Effector CD8-positive, alpha-beta T cell (primary cell): Measurements from ENCODE around the gene AP5B1.
"Not testable (repeated sequence)": the region's sequence is repeated elsewhere in the genome, so short reads cannot be mapped to it uniquely, and the experiment has no call there.

Experiments
- DNase-seq: peaks from one replicate; lab custom pipeline; 2025; lab: John Stamatoyannopoulos, UW

The AP5B1 gene

DNA sequence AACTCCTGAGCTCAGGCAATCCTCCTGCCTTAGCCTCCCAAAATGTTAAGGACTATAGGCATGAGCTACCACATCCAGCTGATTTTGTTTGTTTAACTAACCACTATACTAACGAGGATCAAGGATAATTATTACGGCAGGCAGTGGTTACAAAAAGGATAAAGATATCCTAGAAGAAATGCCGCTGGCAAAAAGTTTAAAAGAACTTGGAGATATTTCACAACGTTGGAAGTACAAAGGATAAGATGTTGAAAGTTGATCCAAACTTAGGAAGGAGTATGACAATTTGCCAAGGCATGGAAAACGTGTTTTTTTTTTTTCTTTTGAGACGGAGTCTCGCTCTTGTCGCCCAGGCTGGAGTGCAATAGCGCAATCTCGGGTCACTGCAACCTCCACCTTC, 13.4 kb downstream of the AP5B1 start:
- no peak for DNase-seq

DNA sequence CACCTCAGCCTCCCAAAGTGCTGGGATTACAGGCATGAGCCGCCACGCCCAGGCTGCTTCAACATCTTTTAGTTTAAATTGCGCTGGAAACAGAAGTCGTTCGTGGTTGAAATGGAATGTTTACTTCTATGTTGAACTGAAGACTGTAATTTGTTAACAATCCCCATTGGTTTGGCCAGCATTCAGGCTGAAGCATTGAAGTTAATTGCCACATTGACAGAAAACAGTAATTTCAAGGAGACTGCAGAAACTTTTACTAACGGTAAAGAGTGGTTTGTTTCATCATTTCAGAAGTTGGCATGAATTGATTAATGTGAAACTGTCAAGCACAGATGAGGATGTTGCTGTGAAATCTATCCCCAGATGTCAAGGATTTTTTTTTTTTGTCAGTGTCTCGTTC, 14.2 kb downstream of the AP5B1 start:
- no peak for DNase-seq

DNA sequence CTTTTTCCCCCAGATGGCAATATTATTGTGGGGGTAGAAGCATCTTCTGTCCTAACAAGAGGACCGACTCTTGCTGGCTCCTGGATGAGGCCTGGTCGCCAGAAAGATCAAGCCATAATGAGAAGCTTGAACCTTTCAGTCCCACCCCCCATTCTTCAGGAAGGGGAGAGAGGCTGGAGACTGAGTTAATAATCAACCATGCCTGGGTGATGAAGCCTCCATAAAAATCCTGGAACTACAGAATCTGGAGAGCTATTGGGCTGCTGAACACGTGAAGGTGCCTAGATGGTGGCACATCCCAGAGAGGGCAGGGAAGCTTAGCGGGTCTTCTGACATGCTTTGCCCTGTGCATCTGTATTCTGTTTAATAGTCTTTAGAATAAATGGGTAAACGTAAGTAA, 16.3 kb downstream of the AP5B1 start:
- no peak for DNase-seq

DNA sequence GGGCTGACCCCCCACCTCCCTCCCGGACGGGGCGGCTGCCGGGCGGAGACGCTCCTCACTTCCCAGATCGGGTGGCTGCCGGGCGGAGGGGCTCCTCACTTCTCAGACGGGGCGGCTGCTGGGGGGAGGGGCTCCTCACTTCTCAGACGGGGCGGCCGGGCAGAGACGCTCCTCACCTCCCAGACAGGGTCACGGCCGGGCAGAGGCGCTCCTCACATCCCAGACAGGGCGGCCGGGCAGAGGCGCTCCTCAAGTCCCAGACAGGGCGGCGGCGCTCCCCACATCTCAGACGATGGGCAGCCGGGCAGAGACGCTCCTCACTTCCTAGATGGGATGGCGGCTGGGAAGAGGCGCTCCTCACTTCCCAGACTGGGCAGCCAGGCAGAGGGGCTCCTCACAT, 18.0 kb downstream of the AP5B1 start:
- not testable (repeated sequence) for DNase-seq

DNA sequence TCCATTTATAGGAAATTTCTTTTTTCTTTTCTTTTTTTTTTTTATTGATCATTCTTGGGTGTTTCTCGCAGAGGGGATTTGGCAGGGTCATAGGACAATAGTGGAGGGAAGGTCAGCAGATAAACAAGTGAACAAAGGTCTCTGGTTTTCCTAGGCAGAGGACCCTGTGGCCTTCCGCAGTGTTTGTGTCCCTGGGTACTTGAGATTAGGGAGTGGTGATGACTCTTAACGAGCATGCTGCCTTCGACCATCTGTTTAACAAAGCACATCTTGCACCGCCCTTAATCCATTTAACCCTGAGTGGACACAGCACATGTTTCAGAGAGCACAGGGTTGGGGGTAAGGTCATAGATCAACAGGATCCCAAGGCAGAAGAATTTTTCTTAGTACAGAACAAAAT, 18.6 kb downstream of the AP5B1 start:
- DNase-seq, result not testable (repeated sequence)

DNA sequence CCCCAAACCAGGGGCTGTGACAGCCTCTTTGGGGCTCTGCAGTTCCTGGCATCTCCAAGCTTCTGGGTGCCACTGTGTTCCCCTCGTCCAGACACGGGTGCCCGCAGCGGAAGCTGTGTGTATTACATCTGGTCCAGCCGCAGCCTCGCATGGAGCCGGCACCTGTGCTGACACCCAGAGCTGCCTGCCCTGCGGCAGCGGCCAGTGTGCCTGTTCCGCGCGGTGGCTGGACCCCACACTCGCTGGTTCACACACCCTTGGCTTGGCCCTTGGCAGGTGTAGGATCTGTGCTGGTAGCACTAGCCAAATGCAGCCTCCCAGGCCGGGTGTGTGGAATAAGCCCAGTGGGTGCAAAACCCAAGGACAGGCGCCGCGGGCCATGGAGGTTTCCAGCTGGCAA, 35.7 kb downstream of the AP5B1 start:
- DNase-seq, result no peak

DNA sequence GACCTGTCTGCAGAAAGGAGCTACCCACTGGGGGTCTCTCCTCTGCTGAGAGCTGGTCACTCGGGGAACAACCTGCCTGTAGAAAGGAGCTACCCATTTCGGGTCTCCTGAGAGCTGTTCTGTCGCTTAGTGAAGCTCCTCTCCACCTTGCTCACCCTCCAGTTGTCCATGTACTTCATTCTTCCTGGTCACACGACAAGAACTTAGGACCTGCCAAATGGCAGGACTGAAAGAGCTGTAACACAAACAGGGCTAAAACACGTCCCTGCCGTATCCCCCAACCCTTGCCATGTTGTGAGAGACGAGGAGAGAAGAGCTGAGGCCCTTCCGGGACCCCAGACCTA, 36.1 kb downstream of the AP5B1 start:
- no peak for DNase-seq

DNA sequence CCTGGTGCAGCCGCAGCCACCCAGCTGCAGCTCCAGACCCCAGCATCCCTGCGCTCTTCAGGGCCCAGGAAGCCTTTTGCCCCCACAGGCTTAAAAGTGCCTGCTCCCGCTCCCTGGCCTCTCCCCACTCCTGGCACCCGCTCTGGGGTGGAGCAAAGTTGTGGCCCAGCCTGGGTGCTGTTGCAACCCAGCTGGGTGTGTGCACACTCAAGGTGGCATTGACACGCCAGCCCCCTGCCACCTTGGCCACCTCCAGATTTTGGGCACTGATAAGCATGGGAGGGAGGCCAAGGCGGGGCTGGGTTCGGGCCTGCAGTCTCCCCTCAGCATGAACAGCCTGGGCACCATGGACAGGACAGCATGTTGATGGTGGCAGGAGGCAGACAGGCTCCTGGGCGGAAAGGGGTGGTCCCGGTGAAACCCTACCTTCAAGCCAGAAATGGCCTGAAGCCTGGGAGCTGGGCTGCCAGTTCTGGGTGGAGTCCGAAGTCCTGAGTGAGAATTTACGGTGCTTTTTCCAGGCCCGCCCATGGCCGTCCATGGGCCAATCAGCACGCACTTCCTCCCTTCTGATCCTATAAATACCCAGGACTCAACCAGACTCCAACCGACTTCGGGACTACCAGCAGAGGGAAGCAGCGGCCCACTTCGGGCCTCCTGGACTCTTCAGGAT, 36.6 kb downstream of the AP5B1 start:
- no peak for DNase-seq

DNA sequence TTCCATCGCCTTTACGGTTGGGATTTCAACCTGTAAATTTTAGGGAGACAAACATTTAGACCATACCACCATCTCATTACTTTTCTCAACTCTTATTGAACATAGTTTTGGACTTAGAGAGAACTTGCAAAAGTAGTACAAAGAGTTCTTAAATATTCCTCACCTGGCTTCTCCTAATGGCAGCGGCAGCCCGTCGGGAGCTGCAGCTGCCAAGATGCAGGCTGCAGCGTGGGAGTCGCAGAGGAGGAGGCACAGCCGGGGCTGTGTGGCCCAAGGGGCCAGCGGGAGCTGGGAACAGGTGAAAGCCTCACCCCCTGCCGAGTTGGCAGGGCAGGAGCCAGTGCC, 37.1 kb downstream of the AP5B1 start:
- no peak for DNase-seq

DNA sequence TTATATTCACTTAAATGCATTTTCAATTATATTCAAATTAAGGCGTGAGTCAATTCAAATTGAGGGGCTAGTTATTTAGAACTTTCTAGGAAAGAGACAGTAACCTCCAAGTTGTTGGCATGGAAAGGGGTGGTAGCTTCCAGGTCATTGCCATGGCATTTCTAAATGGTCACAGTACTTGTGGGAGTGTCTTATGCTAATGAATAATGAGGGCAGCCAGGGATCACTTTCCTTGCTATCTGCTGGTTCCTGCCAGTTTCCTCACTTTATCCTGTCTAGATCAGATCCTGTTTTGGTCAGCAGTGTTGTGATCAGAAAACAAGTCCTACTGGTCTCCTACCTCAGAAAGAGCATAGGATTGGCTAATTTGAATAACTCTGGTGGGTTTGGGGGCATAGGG, 38.4 kb downstream of the AP5B1 start:
- no peak for DNase-seq

DNA sequence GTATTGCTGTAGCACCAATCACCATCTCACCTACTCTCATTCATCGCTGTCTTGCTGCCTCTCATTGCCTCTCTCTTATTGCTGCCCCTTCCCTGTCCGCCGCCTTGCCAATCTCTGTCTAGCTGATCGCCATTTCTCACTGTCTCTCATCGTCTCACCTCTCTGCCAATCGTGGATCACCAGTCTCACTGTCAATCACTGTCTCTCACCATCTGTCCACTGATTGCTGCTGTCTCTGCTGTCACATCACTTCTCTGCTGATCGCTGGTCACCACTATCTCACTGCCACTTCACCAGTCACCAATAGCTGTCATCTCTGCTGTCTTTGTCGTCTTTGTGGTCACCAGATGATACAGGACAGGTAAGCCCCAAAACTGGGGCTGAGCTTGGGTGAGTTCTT, 39.6 kb downstream of the AP5B1 start:
- no peak for DNase-seq

DNA sequence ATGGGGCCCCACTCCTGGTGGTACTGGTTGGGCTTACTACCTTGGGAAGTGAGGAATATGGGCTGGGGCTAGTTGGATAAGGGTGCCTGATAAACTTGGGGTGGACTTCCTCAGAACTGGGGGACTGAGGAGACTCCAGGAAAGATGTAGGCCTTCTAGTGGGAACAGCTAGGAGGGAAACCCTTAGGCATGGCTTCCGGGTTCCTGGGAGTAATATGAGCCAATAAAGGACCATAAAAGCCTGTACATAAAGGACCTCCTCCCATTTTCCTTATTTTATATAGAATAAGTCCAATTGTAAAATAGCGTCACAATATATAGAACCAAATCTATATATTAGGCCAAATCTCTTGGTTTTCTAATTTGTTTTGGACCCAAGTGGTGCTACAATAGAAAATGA, 41.8 kb downstream of the AP5B1 start:
- DNase-seq, result no peak

DNA sequence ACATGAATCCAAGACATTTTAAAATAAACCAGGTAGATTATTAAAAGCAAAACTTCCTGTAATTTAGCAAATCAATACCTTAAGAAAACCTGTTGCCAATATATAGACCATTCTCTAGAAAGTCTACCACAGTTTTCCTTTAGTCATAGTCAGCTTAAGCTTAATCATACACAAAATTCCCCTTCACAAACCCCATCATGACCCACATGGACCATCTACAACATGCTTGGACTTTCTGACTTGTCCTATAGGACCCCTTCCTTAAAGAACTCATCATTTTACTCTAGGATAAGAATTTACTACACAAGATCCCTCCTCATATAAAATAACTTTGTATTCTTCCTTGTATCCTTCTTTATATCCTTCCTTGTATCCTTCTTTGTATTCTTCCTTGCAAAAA, 44.0 kb downstream of the AP5B1 start:
- DNase-seq, result no peak

DNA sequence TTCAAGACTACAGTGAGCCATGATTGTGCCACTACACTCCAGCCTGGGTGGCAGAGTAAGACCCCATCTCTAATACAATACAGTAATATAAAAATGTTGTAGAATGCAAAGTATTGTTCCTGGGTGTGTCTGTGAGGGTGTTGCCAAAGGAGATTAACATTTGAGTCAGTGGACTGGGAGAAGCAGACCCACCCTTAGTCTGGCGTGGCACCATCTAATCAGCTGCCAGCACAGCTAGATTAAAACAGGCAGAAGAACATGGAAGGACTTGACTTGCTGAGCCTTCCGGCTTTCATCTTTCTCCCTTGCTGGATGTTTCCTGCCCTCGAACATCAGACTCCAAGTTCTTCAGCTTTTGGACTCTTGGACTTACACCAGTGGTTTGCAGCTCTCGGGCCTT, 45.7 kb downstream of the AP5B1 start:
- not testable (repeated sequence) for DNase-seq

DNA sequence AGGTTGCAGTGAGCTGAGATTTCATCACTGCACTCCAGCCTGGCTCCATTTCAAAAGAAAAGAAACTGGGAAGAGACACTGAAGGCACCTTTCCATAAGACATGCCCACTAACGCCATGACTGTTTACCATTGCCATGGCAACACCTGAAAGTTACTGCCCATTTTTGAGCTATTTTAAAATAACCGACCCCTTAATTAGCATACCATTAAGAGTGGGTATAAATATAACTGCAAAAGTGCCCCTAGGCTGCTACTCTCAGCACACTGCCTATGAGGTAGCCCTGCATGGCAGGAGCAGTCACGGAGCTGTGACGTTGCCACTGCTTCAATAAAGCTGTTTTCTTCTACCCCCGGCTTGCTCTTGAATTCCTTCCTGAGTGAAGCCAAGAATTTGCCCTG, 50.3 kb downstream of the AP5B1 start:
- no peak for DNase-seq

DNA sequence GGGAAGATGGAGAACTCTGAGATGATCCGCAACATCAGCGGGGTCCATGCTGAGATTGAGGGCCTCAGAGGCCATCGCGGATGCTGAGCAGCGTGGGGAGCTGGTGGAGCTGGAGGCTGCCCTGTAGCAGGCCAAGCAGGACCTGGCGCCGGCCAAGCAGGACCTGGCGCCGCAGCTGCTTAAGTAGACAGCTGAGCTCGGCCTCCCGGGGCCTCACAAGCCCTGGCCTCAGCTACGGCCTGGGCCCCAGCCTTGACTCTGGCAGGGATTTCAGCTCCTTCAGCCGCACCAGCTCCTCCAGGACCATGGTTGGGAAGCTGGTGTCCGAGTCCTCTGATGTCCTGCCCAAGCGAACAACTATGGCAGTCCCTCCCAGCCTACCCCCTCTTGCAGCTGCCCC, 52.9 kb downstream of the AP5B1 start:
- DNase-seq, result no peak

DNA sequence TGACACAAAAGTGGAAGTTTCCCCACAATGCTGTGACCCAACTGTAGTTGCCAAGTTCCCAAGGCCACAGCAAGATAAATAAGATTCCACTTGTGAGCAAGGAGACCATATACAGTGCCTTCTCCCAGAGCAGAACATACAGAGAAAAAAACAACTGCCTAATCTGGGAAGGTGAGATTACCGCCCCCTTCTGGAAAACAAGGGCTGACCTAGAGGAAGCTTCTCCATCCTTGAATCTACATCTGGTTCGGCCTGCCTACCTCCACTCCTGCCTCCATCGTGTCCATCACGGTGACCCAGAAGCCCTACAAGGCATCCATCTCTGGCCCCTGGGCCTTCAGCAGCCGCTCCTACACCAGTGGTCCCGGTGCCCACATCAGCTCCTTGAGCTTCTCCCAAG, 54.1 kb downstream of the AP5B1 start:
- no peak for DNase-seq
